Ovary (tissue), 9 donors: ENCODE data around the gene CENPB. TPM values are rescaled to one million over a fixed set of nuclear protein-coding genes. Genes with fewer than 3 reads are reported as not detected.

Experiments used
- DNase-seq, 5 donors: peaks; one replicate each; pipeline ENCODE4 v3.0.0-alpha.2; 2019 to 2020
- H3K27ac ChIP-seq, 2 donors: fragments of 200-600 bp; one replicate each; pipeline versions ENCODE4 v1.5.1 to v1.8.0; 2019 to 2022
- H3K27me3 ChIP-seq: fragments of 200-600 bp; one replicate; pipeline ENCODE4 v1.8.0; 2022
- H3K36me3 ChIP-seq: fragments of 200-600 bp; sonication (generic); one replicate; pipeline ENCODE4 v1.5.1; 2019
- H3K4me1 ChIP-seq: one replicate; pipeline ENCODE4 v1.8.1; 2013; ENCODE audit warnings: mild to moderate bottlenecking, moderate library complexity; ENCODE audit not compliant: insufficient read depth
- H3K4me3 ChIP-seq: fragments of 200-600 bp; sonication (generic); one replicate; pipeline ENCODE4 v1.5.1; 2017
- H3K9me3 ChIP-seq, 2 donors: fragments of 200-600 bp in 1 of 2; sonication (generic) in 1 of 2; one replicate each; pipeline versions ENCODE4 v1.5.1 to v1.8.1; 2013 to 2019; ENCODE audit warnings: mild to moderate bottlenecking in 1 of 2, moderate library complexity in 1 of 2
- CTCF ChIP-seq, 3 donors: fragments of 450-650 bp in 2 of 3; fragments of 200-600 bp in 1 of 3; IDR thresholded peaks; one replicate each; pipeline versions ENCODE4 v1.5.1 to v1.8.0; 2016 to 2022; ENCODE audit warnings: antibody characterized with exemption in 3 of 3, mild to moderate bottlenecking in 1 of 3
- EP300 ChIP-seq: sonication (generic); formaldehyde crosslinking; IDR thresholded peaks from one replicate; pipeline ENCODE4 v1.6.1; 2017; ENCODE audit warnings: antibody characterized with exemption
- POLR2A ChIP-seq: fragments of 450-650 bp; IDR thresholded peaks from one replicate; pipeline ENCODE4 v1.6.1; 2017; ENCODE audit warnings: antibody characterized with exemption, mild to moderate bottlenecking, moderate library complexity
- WGBS, 3 donors: extraction: QIAGEN DNeasy Blood & Tissue Kit in 1 of 3; methylation state at CpG; one replicate each; pipeline versions ENCODE4 v1.1.5 to v1.1.7; 2013 to 2017; 5-methylcytosine and 5-hydroxymethylcytosine counted together
- intact Hi-C, 4 donors: fragments of 100-400 bp; cut with DNase I; formaldehyde crosslinking; loops; one replicate each; pipeline versions ENCODE4 v1.11.0 to v1.15.1; 2022 to 2023
- polyA plus RNA-seq, 2 donors: library from polyadenylated mRNA; stranded (reverse); fragments of 200-250 nt in 1 of 2; fragments of 350-450 nt in 1 of 2; fragmentation: Illumina TruSeq in 1 of 2; extraction: RNeasy Lipid Tissue Mini Kit (QIAGEN cat#74804) in 1 of 2; gene quantifications; one replicate each; pipeline ENCODE4 v1.2.3, GENCODE V29; 2013 to 2014
- total RNA-seq, 7 donors: library from RNA; depleted of rRNA in 2 of 7; stranded (reverse); fragments of >200 nt in 2 of 7; fragmentation: NEBNext Ultra II Directional in 3 of 7; extraction: Animal tissue kit (Norgen Biotek cat#: 25700) in 3 of 7; gene quantifications; one replicate each; pipeline versions ENCODE4 v1.1.0 to v1.2.4, GENCODE V29; 2016 to 2023
- donor health status: DM: no; HTN: no; CAD: no; lungs with moderate emphysema.
- donor health status: DM: no; HTN: no; CAD: no.
- donor health status: Bipolar disorder and iron deficiency.
- donor health status: DM: yes; HTN: yes; CAD: no.
- donor health status: DM: no; HTN: no; CAD: no.
- donor health status: DM: yes; HTN: yes; CAD: no.

Gene CENPB
- total and polyA plus RNA-seq, 9 donors, result 15.4 to 119 (median 95.1) TPM

DNA sequence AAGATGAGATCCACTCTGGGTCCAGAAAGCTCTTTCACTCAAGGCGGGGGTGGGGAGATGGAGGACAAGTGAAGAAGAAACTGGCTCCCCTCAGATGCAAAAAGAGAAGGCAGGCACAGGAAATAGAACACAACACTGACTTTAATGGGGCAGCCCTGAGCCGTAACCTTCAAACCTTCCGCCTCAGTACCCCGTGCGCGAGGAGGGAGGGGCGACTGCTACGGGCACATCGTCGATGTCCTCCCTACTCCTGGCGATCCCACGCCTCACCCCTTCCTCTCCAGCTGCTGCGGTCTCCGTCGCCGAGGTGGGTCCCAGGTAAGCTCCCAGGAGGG is 9.2 kb downstream of the CENPB start:
- no peak overlapping the region for H3K27ac ChIP-seq
- H3K4me1 ChIP-seq, result peaks cover 5% of the 10 kb centered on the region
- H3K4me3 ChIP-seq, result peak overlapping the region; percentile 37
- no peaks in the 10 kb centered on the region for H3K36me3 ChIP-seq
- H3K9me3 ChIP-seq, result no peaks in the 10 kb centered on the region
- no peaks in the 10 kb centered on the region for H3K27me3 ChIP-seq
- no peak for DNase-seq
- intact Hi-C loops, result no loop called here
- WGBS, 3 donors, result 9 to 13% (median 9%) methylated on average over 16 of the region's 16 CpGs
- TF ChIP-seq EP300 (no peak), POLR2A (no peak), CTCF (IDR thresholded peaks at IDR 0.05) (no peak)

DNA sequence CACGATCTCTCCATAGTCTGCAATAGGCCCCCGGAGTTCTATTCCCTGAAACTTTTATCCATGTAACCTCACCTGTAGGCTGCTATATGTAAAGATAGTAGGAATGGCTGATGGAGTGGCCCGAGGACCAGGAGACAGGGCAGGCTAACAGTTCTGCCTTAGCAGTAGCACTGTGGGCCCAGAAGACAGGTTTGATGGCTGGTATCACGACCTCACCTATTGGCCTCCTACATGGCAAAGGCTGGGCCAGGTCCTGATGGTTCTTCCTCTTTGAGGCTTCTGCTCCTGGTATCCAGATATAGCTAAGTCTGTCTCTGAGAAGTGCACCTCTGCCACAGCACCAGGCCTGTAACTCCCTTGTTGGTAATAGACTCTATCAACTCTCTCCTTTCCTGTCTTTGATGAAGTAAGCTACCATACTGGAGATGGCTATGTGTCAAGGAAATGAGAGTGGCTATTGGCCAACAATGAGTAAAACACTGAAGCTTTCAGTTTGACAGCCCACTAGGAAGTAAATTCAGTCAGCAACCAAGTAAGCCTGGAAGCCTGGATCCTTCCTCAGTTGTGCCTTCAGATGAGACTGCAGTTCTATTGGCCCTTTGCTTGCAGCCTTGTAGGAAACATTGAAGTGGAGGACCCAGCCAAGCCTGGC is 11.0 kb downstream of the CENPB start:
- Histone ChIP-seq H3K27me3 (no peaks in the 10 kb centered on the region), H3K9me3 (no peaks in the 10 kb centered on the region), H3K36me3 (no peaks in the 10 kb centered on the region), H3K4me3 (no peak overlapping the region), H3K4me1 (peaks cover 2% of the 10 kb centered on the region), H3K27ac (no peak overlapping the region)
- DNase-seq, result no peak
- 92 to 94% (median 93%) methylated on average over 4 of the region's 4 CpGs for WGBS, 3 donors
- TF ChIP-seq POLR2A (no peak), EP300 (no peak), CTCF (IDR thresholded peaks at IDR 0.05) (no peak)
- intact Hi-C loops, result no loop called here

- no peaks in the 10 kb centered on the region for H3K9me3 ChIP-seq
- intact Hi-C loops, result loop anchor here in 1 of 4 donors (5.0 kb wide), 1 partner anchor 94 kb away; no protein-coding TSS in a partner anchor
- no peak for DNase-seq
- H3K36me3 ChIP-seq, result no peaks in the 10 kb centered on the region
- no peak overlapping the region for H3K27ac ChIP-seq
- no peak for TF ChIP-seq EP300
- no peak for TF ChIP-seq CTCF (IDR thresholded peaks at IDR 0.05)
- TF ChIP-seq POLR2A, result no peak
- H3K4me3 ChIP-seq, result no peak overlapping the region
- no peaks in the 10 kb centered on the region for H3K4me1 ChIP-seq
- 79 to 88% (median 79%) methylated on average over 7 of the region's 7 CpGs for WGBS, 3 donors
- no peaks in the 10 kb centered on the region for H3K27me3 ChIP-seq
These were observed 14.9 kb downstream of the CENPB start for GRCh38 chr20:3771552-3772058.

- peak overlapping the region; percentile 77 for H3K4me3 ChIP-seq
- H3K9me3 ChIP-seq, result no peaks in the 10 kb centered on the region
- peak; percentile 78 to 87 (median 85) for DNase-seq
- intact Hi-C loops, result loop anchor here in 1 of 4 donors (10.0 kb wide), 1 partner anchor 84 kb away; the partner anchor contains the start of gene ADAM33
- peaks cover 15% of the 10 kb centered on the region for H3K4me1 ChIP-seq
- no peaks in the 10 kb centered on the region for H3K36me3 ChIP-seq
- H3K27ac ChIP-seq, result peak overlapping the region; percentile 85 to 92
- WGBS, 3 donors, result 2 to 3% (median 2%) methylated on average over 47 to 51 of the region's 51 CpGs
- no peaks in the 10 kb centered on the region for H3K27me3 ChIP-seq
- TF ChIP-seq EP300, result no peak
- peak in 2 of 3 donors; percentile 34 to 38 for TF ChIP-seq CTCF (IDR thresholded peaks at IDR 0.05)
- peak; percentile 25 for TF ChIP-seq POLR2A
These were observed 18.0 kb downstream of the CENPB start for GRCh38 chr20:3768342-3769130.
